Activated T-helper 1 cell treated with Interleukin-2 at 50 U/mL for 16 hours (primary cell): ENCODE data around the gene KDM5C.

Experiments
- DNase-seq: peaks from one replicate; pipeline ENCODE4 v3.0.0-alpha.2; 2020; ENCODE audit warnings: low read depth

Gene KDM5C

DNA sequence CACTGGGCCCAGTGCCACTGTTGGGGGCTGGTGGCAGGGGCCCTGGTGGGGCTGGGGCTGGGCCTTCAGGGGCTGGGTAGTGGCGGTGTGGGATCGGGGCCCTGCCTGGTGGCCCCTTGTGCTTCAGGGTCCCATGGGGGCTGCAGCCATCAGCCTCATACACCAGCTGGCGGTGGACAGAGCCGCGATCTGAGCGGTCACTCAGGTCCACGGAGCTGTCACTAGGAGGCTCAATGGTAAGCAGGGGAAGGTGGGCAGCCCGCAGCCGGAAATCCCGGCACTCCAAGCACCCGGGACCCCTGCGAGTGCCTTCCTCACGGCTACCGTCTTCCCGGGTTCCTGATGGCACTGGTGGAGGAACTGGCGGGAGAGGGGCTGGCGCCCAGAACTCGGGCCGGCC is 25.5 kb upstream of the KDM5C start:
- DNase-seq = no peak

- no peak for DNase-seq
These were observed 24.5 kb upstream of the KDM5C start for GRCh38 chrX:53249408-53250042.

GRCh38 chrX:53247928-53248327 is 22.9 kb upstream of the KDM5C start:
- DNase-seq = no peak

- DNase-seq = no peak
These were observed 21.2 kb upstream of the KDM5C start for GRCh38 chrX:53246231-53246630.

- no peak for DNase-seq
These were observed 19.6 kb upstream of the KDM5C start for GRCh38 chrX:53244610-53245009.

DNA sequence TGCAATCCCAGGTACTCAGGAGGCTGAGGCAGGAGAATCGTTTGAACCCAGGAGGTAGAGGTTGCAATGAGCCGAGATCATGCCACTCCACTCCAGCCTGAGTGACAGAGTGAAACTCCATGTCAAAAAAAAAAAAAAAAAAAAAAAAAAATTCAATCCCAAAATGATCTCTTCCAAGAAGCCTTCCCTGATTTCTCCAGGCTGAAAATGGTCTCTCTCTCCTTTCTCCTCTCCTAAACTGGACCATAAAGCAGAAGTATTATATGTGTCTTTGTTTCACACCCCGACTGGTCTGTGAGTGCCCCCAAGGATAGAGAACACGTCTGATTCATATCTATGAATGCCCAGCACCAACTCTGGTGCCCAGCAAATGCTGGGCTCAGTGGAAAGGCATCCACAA is 17.3 kb upstream of the KDM5C start:
- DNase-seq = no peak

- no peak for DNase-seq
These were observed 16.6 kb upstream of the KDM5C start for GRCh38 chrX:53241558-53241957.

DNA sequence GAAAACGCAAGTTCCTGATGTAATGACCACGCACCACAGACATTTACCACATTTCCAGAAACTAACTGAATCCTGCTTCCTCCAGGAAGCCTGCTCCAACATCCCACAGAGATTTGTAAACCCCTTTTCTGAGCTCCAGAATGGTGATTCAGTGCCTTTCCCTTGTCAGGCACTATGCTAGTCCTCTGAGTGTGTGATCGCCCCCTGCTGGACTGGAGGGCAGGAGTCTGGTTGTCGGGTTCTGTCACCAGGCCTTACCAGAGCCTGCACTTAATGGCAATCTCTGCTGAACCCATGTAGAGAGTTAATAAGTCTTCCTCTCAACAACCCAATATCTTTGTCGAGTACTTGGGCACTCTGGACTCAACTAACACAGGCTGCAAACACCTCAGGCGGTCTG is 14.5 kb upstream of the KDM5C start:
- DNase-seq = peak; percentile 46

DNA sequence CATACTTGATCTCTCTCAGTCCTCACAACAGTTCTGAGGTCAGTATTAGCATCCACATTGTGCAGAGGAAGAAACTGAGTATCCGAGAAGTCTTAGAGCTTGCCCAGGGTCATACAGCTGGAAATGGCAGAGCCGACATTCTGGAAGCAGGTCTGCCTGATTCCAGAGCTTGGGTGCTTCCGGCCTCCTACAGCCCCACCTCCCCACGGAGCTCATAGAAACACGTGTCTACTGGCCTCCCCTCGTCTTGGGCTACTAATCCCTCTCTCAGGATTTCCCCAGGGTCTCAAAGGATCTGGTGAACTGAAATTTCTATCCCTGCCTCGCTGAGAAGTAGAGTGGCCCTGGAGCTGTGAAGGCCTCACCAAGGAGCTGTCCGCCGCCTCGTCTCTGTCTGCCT is 12.0 kb upstream of the KDM5C start:
- no peak for DNase-seq

- DNase-seq = no peak
These were observed 11.1 kb upstream of the KDM5C start for GRCh38 chrX:53236025-53236679.

GRCh38 chrX:53235566-53235965 is 10.6 kb upstream of the KDM5C start:
- DNase-seq = no peak

DNA sequence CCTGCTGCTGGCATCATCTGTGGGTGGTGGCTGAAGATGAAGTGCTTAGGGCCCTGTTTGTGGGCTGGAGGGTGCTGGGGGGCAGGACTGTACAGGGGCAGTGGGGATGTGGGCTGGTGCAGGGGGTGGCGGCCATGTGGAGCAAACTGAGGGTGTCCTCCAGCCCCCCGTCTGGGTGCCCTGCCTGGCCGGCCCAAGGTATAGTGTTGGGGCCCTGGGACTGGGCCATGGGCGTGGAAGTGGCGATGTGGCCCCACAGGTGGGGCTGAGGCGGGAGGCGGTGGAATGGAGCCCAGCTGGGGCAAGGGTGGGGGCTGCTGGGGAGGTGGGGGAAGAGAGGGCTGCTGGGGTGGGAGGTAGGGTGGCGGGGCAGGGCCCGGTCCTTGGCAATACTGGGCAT is 9.5 kb upstream of the KDM5C start:
- DNase-seq = no peak

GRCh38 chrX:53233536-53233935 is 8.5 kb upstream of the KDM5C start:
- DNase-seq = no peak

DNA sequence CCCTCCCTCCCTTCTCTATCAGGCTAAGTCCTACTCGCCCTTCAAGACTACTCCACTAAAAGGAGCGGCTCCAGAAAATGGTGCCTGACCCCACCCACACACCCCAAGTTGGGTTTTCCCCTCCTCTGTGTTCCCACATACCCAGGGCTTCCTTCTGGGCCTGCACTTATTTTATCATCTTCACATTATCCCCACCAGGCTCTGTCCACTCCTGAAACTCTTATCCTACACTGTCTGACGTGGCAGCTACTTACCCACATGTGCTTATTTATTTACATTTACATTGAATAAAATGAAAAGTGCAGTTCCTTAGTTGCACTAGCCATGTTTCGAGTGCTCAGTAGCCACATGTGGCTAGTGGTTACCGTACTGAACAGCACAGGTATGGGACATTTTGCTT is 5.1 kb upstream of the KDM5C start:
- no peak for DNase-seq

- DNase-seq = no peak
These were observed 2.3 kb upstream of the KDM5C start for GRCh38 chrX:53227224-53227765.

- no peak for DNase-seq
These were observed 800 bp downstream of the KDM5C start for GRCh38 chrX:53223955-53224859.

DNA sequence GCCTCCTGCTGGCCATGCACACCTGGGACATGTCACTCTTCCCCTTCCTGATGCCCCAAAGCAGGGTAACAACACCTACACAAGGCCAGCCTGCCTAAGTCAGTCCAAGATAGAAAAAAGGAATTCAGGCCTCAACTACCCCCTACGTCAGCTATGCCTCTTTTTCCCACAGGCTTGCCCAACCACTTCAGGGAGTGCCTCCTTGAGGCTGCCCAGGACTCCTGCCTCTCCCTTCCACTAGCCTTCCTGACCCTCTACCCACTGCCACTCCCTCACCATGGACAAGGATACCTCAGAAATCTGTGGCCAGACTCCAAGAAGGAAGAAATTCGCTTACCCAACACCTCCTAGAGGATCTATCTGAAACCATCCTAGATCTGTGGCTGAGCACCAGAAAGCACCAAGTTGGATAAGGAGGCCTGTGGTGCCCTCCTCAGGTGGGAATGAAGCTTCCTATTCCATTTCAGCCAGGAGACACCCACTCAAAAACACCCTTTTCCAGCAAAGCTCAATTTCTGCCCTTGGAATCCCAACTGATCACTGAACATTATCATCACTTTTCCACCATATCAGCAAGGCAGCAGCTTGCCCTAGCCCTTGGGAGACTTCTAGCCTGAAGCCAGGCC is 1.8 kb downstream of the KDM5C start:
- DNase-seq = no peak

- no peak for DNase-seq
These were observed 13.5 kb downstream of the KDM5C start for GRCh38 chrX:53211391-53211978.

GRCh38 chrX:53196678-53197077 is 28.3 kb downstream of the KDM5C start:
- no peak for DNase-seq

GRCh38 chrX:53195401-53195800 is 29.6 kb downstream of the KDM5C start:
- no peak for DNase-seq

DNA sequence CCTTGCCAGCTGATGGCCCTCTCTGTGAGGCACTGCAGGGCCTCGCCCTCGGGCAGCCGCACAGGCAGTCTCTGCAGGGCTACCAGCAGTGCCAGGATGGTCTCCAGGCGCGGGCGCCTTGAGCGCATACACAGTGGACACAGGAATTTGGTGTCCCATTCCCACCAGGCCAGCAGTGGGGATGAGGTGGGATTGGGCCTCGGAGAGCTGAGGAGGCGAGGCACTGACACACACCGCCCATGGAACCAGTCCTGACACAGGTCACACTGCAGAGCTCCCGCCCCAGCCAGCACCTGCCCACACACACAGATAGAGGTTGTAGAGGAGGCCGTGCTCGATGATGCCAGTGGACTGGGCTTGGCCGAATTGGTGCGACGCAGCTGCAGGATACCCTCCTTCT is 30.7 kb downstream of the KDM5C start:
- DNase-seq = no peak

DNA sequence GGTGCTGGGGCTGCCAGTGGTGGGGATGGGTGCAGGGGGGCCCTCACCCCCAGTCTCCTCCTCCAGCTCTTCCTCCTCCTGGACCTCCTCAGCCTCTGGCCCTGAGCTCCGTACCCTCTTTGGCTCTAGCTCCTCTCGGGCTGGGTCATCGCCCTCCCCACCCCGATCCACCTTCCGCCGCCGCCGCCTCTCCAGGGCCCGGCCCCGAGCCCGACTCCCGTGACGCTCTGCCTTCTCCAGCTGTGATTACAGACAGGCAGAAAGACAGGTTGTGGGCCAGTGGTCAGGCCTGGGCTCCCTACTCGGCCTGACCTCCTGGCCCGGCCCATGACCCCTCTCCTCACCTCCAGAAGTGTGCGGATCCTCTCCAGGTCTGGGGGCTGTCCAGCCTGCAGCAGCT is 31.9 kb downstream of the KDM5C start:
- DNase-seq = no peak
